Breast epithelium (tissue), 3 donors: ENCODE data around the gene EPM2A.

Source experiments
- POLR2A ChIP-seq: fragments of 450-650 bp; IDR thresholded peaks from one replicate; pipeline ENCODE4 v1.6.1; 2016; ENCODE audit warnings: antibody characterized with exemption, mild to moderate bottlenecking, moderate library complexity
- POLR2AphosphoS5 ChIP-seq, 3 donors: sonication (generic); formaldehyde crosslinking; IDR thresholded peaks; one replicate each; pipeline ENCODE4 v1.6.1; 2017; ENCODE audit warnings: antibody characterized with exemption in 3 of 3
- TF ChIP-seq, protein P1 (sequence below), 3 donors: fragments of 450-650 bp; IDR thresholded peaks; one replicate each; pipeline ENCODE4 v1.5.1; 2016 to 2017; ENCODE audit warnings: antibody characterized with exemption in 3 of 3, mild to moderate bottlenecking in 3 of 3, moderate library complexity in 3 of 3

DNA sequence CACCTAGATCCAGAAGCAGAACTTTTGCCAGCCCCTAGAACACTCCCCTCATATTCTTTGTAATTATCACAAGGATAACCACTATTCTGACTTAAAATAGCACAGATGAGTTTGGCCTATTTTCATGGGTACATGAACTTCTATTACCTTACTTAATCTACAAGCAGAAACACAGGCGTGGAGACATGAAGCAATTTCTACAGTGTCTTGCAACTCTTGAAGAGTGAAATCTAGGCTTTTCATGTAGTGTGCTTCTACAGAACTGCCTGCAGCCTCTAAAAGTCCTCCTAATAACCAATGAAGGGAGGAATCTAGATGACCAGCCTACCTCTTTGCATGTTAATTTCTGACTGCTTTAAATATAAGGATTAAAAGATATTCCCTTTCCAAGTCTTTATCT lies 82.7 kb downstream of the EPM2A start:
- TF ChIP-seq, protein P1, sequence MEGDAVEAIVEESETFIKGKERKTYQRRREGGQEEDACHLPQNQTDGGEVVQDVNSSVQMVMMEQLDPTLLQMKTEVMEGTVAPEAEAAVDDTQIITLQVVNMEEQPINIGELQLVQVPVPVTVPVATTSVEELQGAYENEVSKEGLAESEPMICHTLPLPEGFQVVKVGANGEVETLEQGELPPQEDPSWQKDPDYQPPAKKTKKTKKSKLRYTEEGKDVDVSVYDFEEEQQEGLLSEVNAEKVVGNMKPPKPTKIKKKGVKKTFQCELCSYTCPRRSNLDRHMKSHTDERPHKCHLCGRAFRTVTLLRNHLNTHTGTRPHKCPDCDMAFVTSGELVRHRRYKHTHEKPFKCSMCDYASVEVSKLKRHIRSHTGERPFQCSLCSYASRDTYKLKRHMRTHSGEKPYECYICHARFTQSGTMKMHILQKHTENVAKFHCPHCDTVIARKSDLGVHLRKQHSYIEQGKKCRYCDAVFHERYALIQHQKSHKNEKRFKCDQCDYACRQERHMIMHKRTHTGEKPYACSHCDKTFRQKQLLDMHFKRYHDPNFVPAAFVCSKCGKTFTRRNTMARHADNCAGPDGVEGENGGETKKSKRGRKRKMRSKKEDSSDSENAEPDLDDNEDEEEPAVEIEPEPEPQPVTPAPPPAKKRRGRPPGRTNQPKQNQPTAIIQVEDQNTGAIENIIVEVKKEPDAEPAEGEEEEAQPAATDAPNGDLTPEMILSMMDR (IDR thresholded peaks at IDR 0.05) = no peak
- no peak for TF ChIP-seq POLR2A
- TF ChIP-seq POLR2AphosphoS5 (IDR thresholded peaks at IDR 0.05) = no peak
